Adrenal gland (tissue), 12 donors: ENCODE measurements around the gene AGPAT1. TPM values are rescaled to one million over a fixed set of nuclear protein-coding genes. Genes with fewer than 3 reads are reported as not detected.
A peak's percentile ranks its signal among the peaks of the same experiment; 100 is the strongest.

ENCODE experiments used
- DNase-seq, 7 donors: peaks; one replicate each; pipeline ENCODE4 v3.0.0-alpha.2; 2019 to 2020
- H3K27ac ChIP-seq, 5 donors: fragments of 200-600 bp; sonication (generic) in 4 of 5; 1 replicate in 3 of 5; 2 replicates in 2 of 5; pipeline versions ENCODE4 v1.5.1 to v1.8.0; 2016 to 2020; ENCODE audit warnings: mild to moderate bottlenecking in 1 of 5
- H3K27me3 ChIP-seq: fragments of 200-600 bp; 2 replicates; pipeline ENCODE4 v1.8.0; 2021
- H3K36me3 ChIP-seq, 2 donors: fragments of 200-600 bp; replicated peaks in 1 of 2; 1 replicate in 1 of 2; 2 replicates in 1 of 2; pipeline versions ENCODE4 v1.5.1 to v1.8.0; 2018 to 2022
- H3K4me1 ChIP-seq, 2 donors: fragments of 200-600 bp; replicated peaks in 1 of 2; 1 replicate in 1 of 2; 2 replicates in 1 of 2; pipeline versions ENCODE4 v1.5.1 to v1.8.0; 2018 to 2021
- H3K4me3 ChIP-seq, 4 donors: fragments of 200-600 bp; sonication (generic) in 3 of 4; one replicate each; pipeline ENCODE4 v1.5.1; 2016 to 2018
- H3K9me3 ChIP-seq, 3 donors: fragments of 200-600 bp; sonication (generic) in 1 of 3; replicated peaks in 1 of 3; 1 replicate in 2 of 3; 2 replicates in 1 of 3; pipeline versions ENCODE4 v1.5.1 to v1.8.0; 2016 to 2021
- CTCF ChIP-seq, 6 experiments: fragments of 450-650 bp in 4 of 6; fragments of 200-600 bp in 2 of 6; sonication (generic) in 1 of 6; IDR thresholded peaks; 1 replicate in 5 of 6; 2 replicates in 1 of 6; pipeline versions ENCODE4 v1.5.1 to v1.8.0; 2016 to 2021; ENCODE audit warnings: antibody characterized with exemption in 6 of 6, mild to moderate bottlenecking in 2 of 6, moderate library complexity in 1 of 6
- POLR2A ChIP-seq, 2 donors: fragments of 450-650 bp; IDR thresholded peaks; one replicate each; pipeline ENCODE4 v1.6.1; 2017; ENCODE audit warnings: antibody characterized with exemption in 2 of 2, mild to moderate bottlenecking in 2 of 2, moderate library complexity in 1 of 2
- WGBS, 4 donors: extraction: QIAGEN DNeasy Blood & Tissue Kit in 2 of 4; methylation state at CpG; one replicate each; pipeline versions ENCODE4 v1.1.5 to v1.1.7; 2013 to 2017; 5-methylcytosine and 5-hydroxymethylcytosine counted together
- intact Hi-C, 2 donors: fragments of 100-400 bp; cut with DNase I; formaldehyde crosslinking; loops; one replicate each; pipeline versions ENCODE4 v1.14.1 to v1.15.0; 2022 to 2023
- polyA plus RNA-seq, 3 donors: library from polyadenylated mRNA; stranded (reverse); fragments of 200-250 nt in 2 of 3; fragments of 350-450 nt in 1 of 3; fragmentation: Illumina TruSeq in 1 of 3; extraction: RNeasy Lipid Tissue Mini Kit (QIAGEN cat#74804) in 1 of 3; gene quantifications; one replicate each; pipeline ENCODE4 v1.2.3, GENCODE V29; 2013 to 2014
- total RNA-seq, 9 donors: library from RNA; depleted of rRNA in 4 of 9; stranded (reverse); fragments of >200 nt in 4 of 9; fragments of 120-200 nt in 1 of 9; fragmentation: NEBNext Ultra II Directional in 1 of 9; extraction: Animal tissue kit (Norgen Biotek cat#: 25700) in 1 of 9; gene quantifications; one replicate each; pipeline versions ENCODE4 v1.1.0 to v1.2.4, GENCODE V29; 2013 to 2023
- donor health status: healthy with polysubstance abuse.
- donor health status: Bipolar disorder and iron deficiency.
- donor health status: DM: yes; HTN: yes; CAD: no.
- donor health status: DM: no; HTN: no; CAD: no.
- donor health status: DM: no; HTN: no; CAD: no.
- donor health status: DM: yes; HTN: yes; CAD: no.

Gene AGPAT1
- total and polyA plus RNA-seq, 12 donors = 51.9 to 91.9 (median 68.5) TPM

GRCh38 chr6:32140420-32141046 is 35.4 kb downstream of the AGPAT1 start:
- no peak overlapping the region for H3K4me3 ChIP-seq
- H3K27me3 ChIP-seq = no peaks in the 10 kb centered on the region
- TF ChIP-seq POLR2A (IDR thresholded peaks at IDR 0.05) (no peak), CTCF (IDR thresholded peaks at IDR 0.05) (no peak)
- 15 to 44% (median 34%) methylated on average over 5 of the region's 5 CpGs for WGBS, 4 donors
- H3K9me3 ChIP-seq = no peaks in the 10 kb centered on the region
- peaks cover 0 to 6% of the 10 kb centered on the region in 2 donors for H3K4me1 ChIP-seq
- H3K27ac ChIP-seq = peak overlapping the region in 2 of 5 donors; percentile 17 to 32
- no peaks in the 10 kb centered on the region for H3K36me3 ChIP-seq
- peak in 4 of 7 donors; percentile 66 to 75 (median 72) for DNase-seq
- intact Hi-C loops = no loop called here

GRCh38 chr6:32139590-32139989 is 36.3 kb downstream of the AGPAT1 start:
- Histone ChIP-seq H3K36me3 (no peaks in the 10 kb centered on the region), H3K27me3 (no peaks in the 10 kb centered on the region), H3K4me3 (no peak overlapping the region), H3K9me3 (no peaks in the 10 kb centered on the region), H3K4me1 (peaks cover 0 to 6% of the 10 kb centered on the region in 2 donors), H3K27ac (no peak overlapping the region)
- TF ChIP-seq POLR2A (IDR thresholded peaks at IDR 0.05) (no peak), CTCF (IDR thresholded peaks at IDR 0.05) (no peak)
- intact Hi-C loops = no loop called here
- WGBS, 4 donors = 55 to 66% (median 60%) methylated on average over 5 of the region's 5 CpGs
- DNase-seq = no peak

- DNase-seq = no peak
- Histone ChIP-seq H3K27me3 (no peaks in the 10 kb centered on the region), H3K4me1 (peaks cover 0 to 6% of the 10 kb centered on the region in 2 donors), H3K27ac (no peak overlapping the region), H3K36me3 (no peaks in the 10 kb centered on the region), H3K9me3 (no peaks in the 10 kb centered on the region), H3K4me3 (no peak overlapping the region)
- intact Hi-C loops = no loop called here
- TF ChIP-seq CTCF (IDR thresholded peaks at IDR 0.05) = no peak
- TF ChIP-seq POLR2A (IDR thresholded peaks at IDR 0.05) = no peak
Observed at GRCh38 chr6:32137454-32137853, 38.4 kb downstream of the AGPAT1 start.

- Histone ChIP-seq H3K27ac (no peak overlapping the region), H3K4me1 (peaks cover 9 to 10% of the 10 kb centered on the region in 2 donors), H3K4me3 (no peak overlapping the region), H3K9me3 (no peaks in the 10 kb centered on the region), H3K27me3 (no peaks in the 10 kb centered on the region), H3K36me3 (no peaks in the 10 kb centered on the region)
- no peak for TF ChIP-seq POLR2A (IDR thresholded peaks at IDR 0.05)
- TF ChIP-seq CTCF (IDR thresholded peaks at IDR 0.05) = no peak
- no peak for DNase-seq
- 71 to 83% (median 79%) methylated on average over 4 of the region's 4 CpGs for WGBS, 4 donors
- intact Hi-C loops = no loop called here
Observed at GRCh38 chr6:32133786-32134185, 42.1 kb downstream of the AGPAT1 start.
